ENCODE data around the gene IFI27L1.

GRCh38 chr14:94044476-94045091 lies 36.5 kb upstream of the IFI27L1 start:
- TF ChIP-seq CTCF (IDR thresholded peaks at IDR 0.05) (no peak), POLR2A (IDR thresholded peaks at IDR 0.05) (no peak), POLR2AphosphoS5 (IDR thresholded peaks at IDR 0.05) (no peak)
